ENCODE measurements around the gene KDM1B. TPM values are rescaled to one million over a fixed set of nuclear protein-coding genes. Genes with fewer than 3 reads are reported as not detected.

Gene KDM1B
- total and polyA plus RNA-seq, 2 of the 8 experiments (the other 6 are each of a cell fraction or from before 2014, with no cell fraction given), result 3.7 to 7.5 TPM

GRCh38 chr6:18110162-18110561, 45.1 kb upstream of the KDM1B start:
- H3K36me3 ChIP-seq (ENCODE audit: control insufficient read depth in 2 of 4, insufficient read depth in 4 of 4, low read length in 3 of 4), result no peaks in the 10 kb centered on the region
- H2BK20ac ChIP-seq (ENCODE audit: low read length), result no peak overlapping the region
- no peaks in the 10 kb centered on the region for H4K20me1 ChIP-seq (replicated peaks in 1 of 2; ENCODE audit: control insufficient read depth in 1 of 2, insufficient read depth in 2 of 2, low read length in 2 of 2)
- no peak overlapping the region for H3K23ac ChIP-seq (ENCODE audit: insufficient read length)
- H3K4me3 ChIP-seq (ENCODE audit: extremely low read depth in 1 of 4, insufficient read depth in 2 of 4, low read depth in 3 of 4, low read length in 4 of 4), result no peak overlapping the region
- no peak overlapping the region for H3K9ac ChIP-seq (replicated peaks in 1 of 4; ENCODE audit: extremely low read depth in 1 of 4, low read depth in 3 of 4, low read length in 3 of 4)
- ChIA-PET POLR2A (ENCODE audit: partially characterized antibody) (no interaction called here), CTCF (ENCODE audit: partially characterized antibody) (interaction anchor here (1.0 to 2.1 kb wide), 2 partner anchors 11 to 295 kb away, joined by 4 to 11 read pairs; partner anchors contain the start of gene NHLRC1)
- no peak overlapping the region for H2BK120ac ChIP-seq (replicated peaks; ENCODE audit: low read depth, low read length)
- no peak overlapping the region for H2AFZ ChIP-seq (ENCODE audit: low read length)
- H3K56ac ChIP-seq (replicated peaks; ENCODE audit: insufficient read length, low read depth, low read length), result no peak overlapping the region
- H2BK15ac ChIP-seq (ENCODE audit: low read length), result no peak overlapping the region
- H2BK12ac ChIP-seq (ENCODE audit: low read depth, low read length), result no peak overlapping the region
- FAIRE-seq (no peak), DNase-seq (ENCODE audit: low read depth in 1 of 2, low spot score in 2 of 2) (no peak)
- no peaks in the 10 kb centered on the region for H3K27me3 ChIP-seq (replicated peaks in 1 of 4; ENCODE audit: control insufficient read depth in 3 of 4, extremely low read depth in 1 of 4, insufficient read depth in 3 of 4, low read length in 3 of 4)
- H4K91ac ChIP-seq (replicated peaks; ENCODE audit: insufficient read length, low read length), result no peak overlapping the region
- H3K9me3 ChIP-seq (ENCODE audit: insufficient read depth in 2 of 2, low read depth in 1 of 2, low read length in 1 of 2), result 0 out of 4 replicates have a peak, but pooled peaks cover 0 to 5% of the 10 kb centered on the region in 2 experiments
- H3K4me2 ChIP-seq (ENCODE audit: insufficient read depth in 1 of 2, low read depth in 2 of 2, low read length in 2 of 2), result no peak overlapping the region
- no peak overlapping the region for H3K14ac ChIP-seq (ENCODE audit: insufficient read length)
- no peak overlapping the region for H2BK5ac ChIP-seq (ENCODE audit: low read depth, low read length)
- no peaks in the 10 kb centered on the region for H3K79me1 ChIP-seq (ENCODE audit: low read depth, low read length)
- H3K79me2 ChIP-seq (ENCODE audit: control insufficient read depth in 1 of 2, insufficient read depth in 2 of 2, low read length in 2 of 2), result no peaks in the 10 kb centered on the region
- no peaks in the 10 kb centered on the region; the same call in 1 of the 2 replicates for H3K23me2 ChIP-seq (ENCODE audit: low read depth, low read length)
- H3K27ac ChIP-seq (ENCODE audit: low read depth, low read length), result no peak overlapping the region
- H3K18ac ChIP-seq (ENCODE audit: extremely low read depth, low read length), result no peak overlapping the region
- H3K4me1 ChIP-seq (replicated peaks in 1 of 4; ENCODE audit: control insufficient read depth in 3 of 4, insufficient read depth in 4 of 4, low read length in 3 of 4), result peaks cover 0 to 2% (median 0%) of the 10 kb centered on the region in 4 experiments; a peak in 1 of 7 replicates
- no peak overlapping the region for H3K4ac ChIP-seq (replicated peaks; ENCODE audit: insufficient read length, low read depth, low read length)
- H4K5ac ChIP-seq (ENCODE audit: insufficient read length, low read depth, low read length), result no peak overlapping the region
- no peak overlapping the region for H2AK5ac ChIP-seq (ENCODE audit: low read depth, low read length)
- H4K8ac ChIP-seq (ENCODE audit: extremely low read depth, insufficient read depth, low read length), result no peak overlapping the region
- TF ChIP-seq ZNF274 (IDR thresholded peaks at IDR 0.05; ENCODE audit: borderline replicate concordance, extremely low read depth, low read length) (no peak), SIN3A (conservative IDR thresholded peaks at IDR 0.05 in 1 of 2, IDR thresholded peaks at IDR 0.05 in 1 of 2; ENCODE audit: low read depth in 1 of 2, low read length in 2 of 2) (no peak), SAP30 (IDR thresholded peaks at IDR 0.05; ENCODE audit: insufficient read depth, insufficient replicate concordance, low read length) (no peak), CBX8 (IDR thresholded peaks at IDR 0.05; ENCODE audit: borderline replicate concordance, low read depth, low read length) (no peak), SIRT6 (IDR thresholded peaks at IDR 0.05; ENCODE audit: low read length) (no peak), RBBP5 (IDR thresholded peaks at IDR 0.05; ENCODE audit: borderline replicate concordance, low read depth, low read length) (no peak), BCL11A (IDR thresholded peaks at IDR 0.05; ENCODE audit: low read depth in 2 of 2, low read length in 2 of 2) (no peak), CTBP2 (IDR thresholded peaks at IDR 0.05; ENCODE audit: borderline replicate concordance, insufficient read depth, insufficient read length, low read length) (no peak), SP4 (IDR thresholded peaks at IDR 0.05; ENCODE audit: low read length) (no peak), MAFK (IDR thresholded peaks at IDR 0.05; ENCODE audit: low read depth, low read length) (no peak), TBP (IDR thresholded peaks at IDR 0.05; ENCODE audit: low read depth, low read length) (no peak), BACH1 (IDR thresholded peaks at IDR 0.05; ENCODE audit: low read length) (no peak), GTF2F1 (IDR thresholded peaks at IDR 0.05; ENCODE audit: borderline replicate concordance, low read depth, low read length) (no peak), HDAC2 (IDR thresholded peaks at IDR 0.05; ENCODE audit: borderline replicate concordance in 1 of 2, low read depth in 2 of 2, low read length in 2 of 2) (no peak), CHD2 (IDR thresholded peaks at IDR 0.05; ENCODE audit: low read length) (no peak)
